GM11168 (cell line): ENCODE measurements around the gene FAM217A.

Experiments used
- in situ Hi-C: fragments of 300-500 bp; cut with MboI; formaldehyde crosslinking; loops from one replicate; pipeline ENCODE4 v1.12.0; 2022; ENCODE audit warnings: low sequenced_read_pairs; ENCODE audit not compliant: unreplicated experiment

FAM217A gene

GRCh38 chr6:4025681-4026080 lies 53.3 kb downstream of the FAM217A start:
- in situ Hi-C loops = no loop called here

DNA sequence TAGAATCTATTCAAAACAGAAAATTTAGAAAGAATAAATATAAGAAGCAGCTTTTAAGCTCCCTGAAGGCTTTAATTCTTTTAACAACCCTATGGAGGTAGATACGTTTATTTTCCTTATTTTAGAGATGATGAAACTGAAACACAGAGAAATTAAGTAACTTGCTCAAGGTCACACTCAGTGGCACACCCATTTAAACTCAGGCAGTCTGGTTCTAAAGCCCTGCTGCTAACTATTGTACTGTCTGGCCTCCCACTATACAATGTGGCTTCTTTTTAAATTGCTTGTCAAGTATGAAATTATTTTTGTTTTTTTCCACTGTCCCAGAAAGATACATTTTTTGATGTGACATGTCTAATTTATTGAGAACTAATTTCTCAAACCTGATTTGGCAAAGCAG lies 55.7 kb downstream of the FAM217A start:
- in situ Hi-C loops = no loop called here

DNA sequence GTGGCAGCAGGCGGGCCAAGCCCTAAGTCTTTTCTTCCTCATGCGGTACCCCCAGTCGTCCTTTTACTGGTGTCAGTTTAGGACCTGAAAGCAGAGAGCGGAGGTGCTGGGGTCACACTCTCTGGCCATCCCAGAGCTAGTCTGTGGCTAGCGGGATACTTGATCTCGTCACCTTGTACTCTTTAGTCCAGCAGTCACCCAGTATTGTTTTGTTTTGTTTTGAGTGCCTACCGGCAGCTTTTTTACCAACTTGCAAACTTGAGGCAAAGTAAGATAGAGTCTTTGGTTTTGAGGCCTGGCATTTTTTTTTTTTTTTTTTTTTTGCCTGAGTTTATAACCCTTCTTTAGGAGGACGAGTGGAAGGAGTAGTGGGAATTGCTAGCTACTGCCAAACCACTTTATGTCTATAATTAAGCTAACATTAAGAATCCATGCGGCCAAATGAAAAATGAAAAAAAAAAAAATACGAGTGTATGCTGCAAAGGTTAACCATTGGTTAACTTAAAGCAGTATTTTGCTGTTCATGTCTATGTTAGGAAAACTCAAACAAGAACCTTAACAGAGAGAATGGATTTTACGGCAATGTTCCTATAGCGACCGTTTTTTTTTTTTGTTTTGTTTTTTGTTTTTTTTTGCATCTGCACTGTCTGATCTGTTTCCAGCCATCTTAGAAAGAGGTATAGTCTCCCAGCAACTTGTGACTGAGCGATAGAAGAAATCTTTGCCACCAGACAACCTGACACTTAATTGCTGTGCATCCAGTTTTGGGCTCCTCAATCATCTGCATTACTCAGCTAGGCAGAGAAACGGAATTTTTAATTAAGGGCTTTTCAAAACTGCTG lies 56.9 kb downstream of the FAM217A start:
- in situ Hi-C loops = no loop called here

DNA sequence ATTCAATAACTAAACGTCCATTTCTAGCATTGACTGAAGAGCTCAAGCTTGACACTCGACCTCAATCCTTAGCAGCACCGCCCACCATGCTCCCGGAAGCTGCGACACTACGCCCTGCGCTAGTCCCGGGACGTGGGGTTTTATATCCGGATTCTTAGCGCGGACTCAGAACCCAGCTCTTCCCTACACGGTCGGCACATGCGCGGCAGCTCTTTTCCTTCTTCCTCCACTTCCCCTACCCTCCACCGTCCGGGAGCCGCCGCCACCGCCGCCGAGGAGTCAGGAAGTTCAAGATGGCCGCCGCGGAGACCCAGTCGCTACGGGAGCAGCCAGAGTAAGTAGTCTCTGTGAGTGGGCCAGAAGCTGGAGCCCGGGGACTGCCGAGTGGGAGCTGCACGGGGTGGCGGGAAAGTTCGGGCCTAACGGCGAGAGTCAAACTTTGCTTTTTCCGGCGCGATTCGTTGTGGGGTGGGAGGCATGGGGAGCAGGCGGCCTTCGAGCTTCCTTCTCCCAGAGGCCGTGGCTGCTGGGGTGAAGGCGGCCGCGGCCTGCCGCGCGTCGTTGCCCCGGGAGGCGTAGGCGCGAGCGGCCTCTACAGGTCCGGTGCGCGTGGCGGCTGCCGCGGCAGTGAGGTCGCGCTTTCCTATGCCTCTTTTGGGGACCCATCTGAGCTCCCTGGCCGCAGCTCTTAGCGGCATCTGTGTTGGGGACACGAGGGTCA lies 57.6 kb downstream of the FAM217A start:
- in situ Hi-C loops = no loop called here

- in situ Hi-C loops = no loop called here
Measured at GRCh38 chr6:4020822-4021132, 58.2 kb downstream of the FAM217A start.

- in situ Hi-C loops = no loop called here
Measured at GRCh38 chr6:4018924-4019236, 60.1 kb downstream of the FAM217A start.
